Liver (tissue), 3 donors: ENCODE measurements around the gene BOD1L1.

Source experiments
- EGR1 ChIP-seq, 2 donors: IDR thresholded peaks; 2 replicates each; pipeline ENCODE4 v1.6.1; 2016 to 2018; ENCODE audit warnings: antibody characterized with exemption in 2 of 2, low read depth in 2 of 2
- GABPA ChIP-seq, 2 donors: IDR thresholded peaks in 1 of 2; conservative IDR thresholded peaks in 1 of 2; 2 replicates each; pipeline ENCODE4 v1.6.1; 2016; ENCODE audit warnings: antibody characterized with exemption in 2 of 2, mild to moderate bottlenecking in 1 of 2, moderate library complexity in 1 of 2
- JUND ChIP-seq, 2 donors: IDR thresholded peaks; 2 replicates each; pipeline ENCODE4 v1.6.1; 2016; ENCODE audit warnings: antibody characterized with exemption in 2 of 2
- RAD21 ChIP-seq, 2 donors: IDR thresholded peaks; 2 replicates each; pipeline ENCODE4 v1.6.1; 2016; ENCODE audit warnings: antibody characterized with exemption in 2 of 2, mild to moderate bottlenecking in 2 of 2
- SP1 ChIP-seq: IDR thresholded peaks from 2 replicates; pipeline ENCODE4 v1.6.1; 2018; ENCODE audit warnings: antibody characterized with exemption, mild to moderate bottlenecking
- TAF1 ChIP-seq: conservative IDR thresholded peaks from 2 replicates; pipeline ENCODE4 v1.6.1; 2016; ENCODE audit warnings: antibody characterized with exemption, mild to moderate bottlenecking
- YY1 ChIP-seq: IDR thresholded peaks from 2 replicates; pipeline ENCODE4 v1.6.1; 2016; ENCODE audit warnings: antibody characterized with exemption, mild to moderate bottlenecking
- TF ChIP-seq, protein P1 (sequence below): fragments of 150-350 bp; IDR thresholded peaks from 2 replicates; pipeline ENCODE4 v1.5.1; 2017; ENCODE audit warnings: improper control_type of control experiment, low read depth, low read length; ENCODE audit not compliant: missing input control
- donor health status: healthy.
- donor health status: healthy.

GRCh38 chr4:13626492-13627177, 890 bp downstream of the BOD1L1 start:
- no peak for TF ChIP-seq EGR1 (IDR thresholded peaks at IDR 0.05; ENCODE audit: low read depth in 2 of 2)
- no peak for TF ChIP-seq SP1
- no peak for TF ChIP-seq TAF1
- TF ChIP-seq JUND (IDR thresholded peaks at IDR 0.05) = no peak
- TF ChIP-seq, protein P1, sequence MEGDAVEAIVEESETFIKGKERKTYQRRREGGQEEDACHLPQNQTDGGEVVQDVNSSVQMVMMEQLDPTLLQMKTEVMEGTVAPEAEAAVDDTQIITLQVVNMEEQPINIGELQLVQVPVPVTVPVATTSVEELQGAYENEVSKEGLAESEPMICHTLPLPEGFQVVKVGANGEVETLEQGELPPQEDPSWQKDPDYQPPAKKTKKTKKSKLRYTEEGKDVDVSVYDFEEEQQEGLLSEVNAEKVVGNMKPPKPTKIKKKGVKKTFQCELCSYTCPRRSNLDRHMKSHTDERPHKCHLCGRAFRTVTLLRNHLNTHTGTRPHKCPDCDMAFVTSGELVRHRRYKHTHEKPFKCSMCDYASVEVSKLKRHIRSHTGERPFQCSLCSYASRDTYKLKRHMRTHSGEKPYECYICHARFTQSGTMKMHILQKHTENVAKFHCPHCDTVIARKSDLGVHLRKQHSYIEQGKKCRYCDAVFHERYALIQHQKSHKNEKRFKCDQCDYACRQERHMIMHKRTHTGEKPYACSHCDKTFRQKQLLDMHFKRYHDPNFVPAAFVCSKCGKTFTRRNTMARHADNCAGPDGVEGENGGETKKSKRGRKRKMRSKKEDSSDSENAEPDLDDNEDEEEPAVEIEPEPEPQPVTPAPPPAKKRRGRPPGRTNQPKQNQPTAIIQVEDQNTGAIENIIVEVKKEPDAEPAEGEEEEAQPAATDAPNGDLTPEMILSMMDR = no peak
- no peak for TF ChIP-seq GABPA (IDR thresholded peaks at IDR 0.05 in 1 of 2, conservative IDR thresholded peaks at IDR 0.05 in 1 of 2)
- no peak for TF ChIP-seq RAD21 (IDR thresholded peaks at IDR 0.05)
- TF ChIP-seq YY1 = no peak
